ENCODE measurements around the gene ESD. TPM values are rescaled to one million over a fixed set of nuclear protein-coding genes. Genes with fewer than 3 reads are reported as not detected.
"Not testable (repeated sequence)": the region's sequence is repeated elsewhere in the genome, so short reads cannot be mapped to it uniquely, and the experiment has no call there.

ESD gene
- total and polyA plus RNA-seq, 5 experiments from 2014 or later, result 61.2 to 171 (median 143) TPM

GRCh38 chr13:46812301-46812797 lies 15.4 kb upstream of the ESD start:
- DNase-seq, result no peak
- ATAC-seq, result no peak
- Mint-ChIP-seq H3K9me3 (peaks cover 8 to 30% (median 25%) of the 10 kb centered on the region in 9 donors), H3K27me3 (peaks cover 4 to 17% (median 16%) of the 10 kb centered on the region in 5 donors), H3K4me1 (no peaks in the 10 kb centered on the region), H3K4me3 (no peak overlapping the region), H3K27ac (no peak overlapping the region), H3K36me3 (peaks cover 0 to 20% (median 13%) of the 10 kb centered on the region in 3 donors)
- POLR2A ChIA-PET, result no interaction called here

- H3K27me3 Mint-ChIP-seq, result peaks cover 4 to 19% (median 16%) of the 10 kb centered on the region in 5 donors
- no peak overlapping the region for H3K4me3 Mint-ChIP-seq
- ATAC-seq (no peak), DNase-seq (no peak)
- no peaks in the 10 kb centered on the region for H3K4me1 Mint-ChIP-seq
- H3K36me3 Mint-ChIP-seq, result peaks cover 0 to 20% (median 13%) of the 10 kb centered on the region in 3 donors
- POLR2A ChIA-PET, result no interaction called here
- no peak overlapping the region for H3K27ac Mint-ChIP-seq
- peaks cover 8 to 30% (median 25%) of the 10 kb centered on the region in 9 donors for H3K9me3 Mint-ChIP-seq
Measured at GRCh38 chr13:46810440-46810839, 13.5 kb upstream of the ESD start.

- H3K27ac Mint-ChIP-seq, result peak overlapping the region in 1 of 10 donors; percentile 53
- POLR2A ChIA-PET, H3K36me3 Mint-ChIP-seq, DNase-seq, H3K9me3 Mint-ChIP-seq, ATAC-seq, H3K4me3 Mint-ChIP-seq, H3K4me1 Mint-ChIP-seq: not testable (repeated sequence)
- peaks cover 0 to 11% (median 6%) of the 10 kb centered on the region in 5 donors for H3K27me3 Mint-ChIP-seq
Measured at GRCh38 chr13:46804921-46805320, 8.0 kb upstream of the ESD start.

GRCh38 chr13:46804391-46804815 lies 7.4 kb upstream of the ESD start:
- Mint-ChIP-seq H3K4me3 (no peak overlapping the region), H3K9me3 (no peaks in the 10 kb centered on the region), H3K4me1 (peaks cover 0 to 2% (median 0%) of the 10 kb centered on the region in 4 donors), H3K27me3 (peaks cover 0 to 11% (median 5%) of the 10 kb centered on the region in 5 donors), H3K27ac (no peak overlapping the region), H3K36me3 (no peaks in the 10 kb centered on the region)
- DNase-seq (no peak), ATAC-seq (no peak)
- POLR2A ChIA-PET, result no interaction called here

GRCh38 chr13:46803586-46803985 lies 6.6 kb upstream of the ESD start:
- Mint-ChIP-seq H3K27me3 (peaks cover 0 to 11% (median 5%) of the 10 kb centered on the region in 5 donors), H3K4me1 (peaks cover 0 to 2% (median 0%) of the 10 kb centered on the region in 4 donors), H3K4me3 (no peak overlapping the region), H3K9me3 (no peaks in the 10 kb centered on the region), H3K36me3 (no peaks in the 10 kb centered on the region), H3K27ac (no peak overlapping the region)
- no peak for ATAC-seq
- no peak for DNase-seq
- POLR2A ChIA-PET, result no interaction called here

- Mint-ChIP-seq H3K4me1 (peaks cover 3 to 11% (median 10%) of the 10 kb centered on the region in 4 donors), H3K27me3 (peaks cover 0 to 7% (median 0%) of the 10 kb centered on the region in 5 donors), H3K27ac (no peak overlapping the region), H3K4me3 (no peak overlapping the region), H3K9me3 (no peaks in the 10 kb centered on the region), H3K36me3 (no peaks in the 10 kb centered on the region)
- DNase-seq (no peak), ATAC-seq (no peak)
- POLR2A ChIA-PET, result no interaction called here
Measured at GRCh38 chr13:46801858-46802257, 4.9 kb upstream of the ESD start.

- H3K4me3 Mint-ChIP-seq, result peak overlapping the region in 1 of 10 donors; percentile 8
- no peak for DNase-seq
- H3K36me3 Mint-ChIP-seq, result peaks cover 0 to 4% (median 0%) of the 10 kb centered on the region in 3 donors
- no peak for ATAC-seq
- H3K9me3 Mint-ChIP-seq, result no peaks in the 10 kb centered on the region
- H3K27me3 Mint-ChIP-seq, result peaks cover 0 to 3% (median 0%) of the 10 kb centered on the region in 5 donors
- H3K27ac Mint-ChIP-seq, result no peak overlapping the region
- H3K4me1 Mint-ChIP-seq, result peaks cover 12 to 37% (median 32%) of the 10 kb centered on the region in 4 donors
- POLR2A ChIA-PET, result no interaction called here
Measured at GRCh38 chr13:46799139-46799538, 2.2 kb upstream of the ESD start.

- DNase-seq, result peak in 1 of 10 donors; percentile 2
- Mint-ChIP-seq H3K4me3 (peak overlapping the region; percentile 91 to 99 (median 98)), H3K4me1 (peaks cover 14 to 51% (median 41%) of the 10 kb centered on the region in 4 donors), H3K27me3 (no peaks in the 10 kb centered on the region), H3K9me3 (no peaks in the 10 kb centered on the region), H3K36me3 (peaks cover 0 to 7% (median 0%) of the 10 kb centered on the region in 3 donors), H3K27ac (peak overlapping the region; percentile 97 to 99 (median 98))
- POLR2A ChIA-PET, result no interaction called here
- no peak for ATAC-seq
Measured at GRCh38 chr13:46797501-46798237, 708 bp upstream of the ESD start.

- H3K27ac Mint-ChIP-seq, result peak overlapping the region; percentile 97 to 99 (median 98)
- peaks cover 14 to 55% (median 41%) of the 10 kb centered on the region in 4 donors for H3K4me1 Mint-ChIP-seq
- peaks cover 0 to 7% (median 0%) of the 10 kb centered on the region in 3 donors for H3K36me3 Mint-ChIP-seq
- ATAC-seq, result no peak
- POLR2A ChIA-PET, result interaction anchor here (0.9 to 1.2 kb wide), 2 partner anchors 243 to 1736 kb away, joined by 3 read pairs; partner anchors contain the start of genes LRCH1 and RCBTB2
- no peak for DNase-seq
- no peaks in the 10 kb centered on the region for H3K27me3 Mint-ChIP-seq
- H3K4me3 Mint-ChIP-seq, result peak overlapping the region; percentile 91 to 99 (median 98)
- no peaks in the 10 kb centered on the region for H3K9me3 Mint-ChIP-seq
Measured at GRCh38 chr13:46796129-46796514, 839 bp downstream of the ESD start.

GRCh38 chr13:46795321-46795720 lies 1.6 kb downstream of the ESD start:
- Mint-ChIP-seq H3K4me3 (peak overlapping the region in 9 of 10 donors; percentile 21 to 99 (median 98)), H3K36me3 (peaks cover 6 to 15% (median 7%) of the 10 kb centered on the region in 3 donors), H3K9me3 (no peaks in the 10 kb centered on the region), H3K27ac (peak overlapping the region in 4 of 10 donors; percentile 15 to 85 (median 32)), H3K4me1 (peaks cover 19 to 55% (median 47%) of the 10 kb centered on the region in 4 donors), H3K27me3 (no peaks in the 10 kb centered on the region)
- DNase-seq (no peak), ATAC-seq (no peak)
- POLR2A ChIA-PET, result no interaction called here

- no peak overlapping the region for H3K27ac Mint-ChIP-seq
- ATAC-seq, result no peak
Measured at GRCh38 chr13:46783504-46783903, 13.5 kb downstream of the ESD start.

GRCh38 chr13:46782691-46783090 lies 14.3 kb downstream of the ESD start:
- peak overlapping the region in 2 of 10 donors; percentile 22 to 45 for H3K27ac Mint-ChIP-seq
- no peak overlapping the region for H3K4me3 Mint-ChIP-seq
- H3K9me3 Mint-ChIP-seq, result no peaks in the 10 kb centered on the region
- DNase-seq, result no peak
- POLR2A ChIA-PET, result no interaction called here
- H3K36me3 Mint-ChIP-seq, result peaks cover 0 to 83% (median 42%) of the 10 kb centered on the region in 3 donors
- H3K4me1 Mint-ChIP-seq, result peaks cover 0 to 9% (median 7%) of the 10 kb centered on the region in 4 donors
- no peaks in the 10 kb centered on the region for H3K27me3 Mint-ChIP-seq
- no peak for ATAC-seq

More at GRCh38 chr13:46783504-46783903, 13.5 kb downstream of the ESD start:
- POLR2A ChIA-PET, result no interaction called here
- H3K27me3 Mint-ChIP-seq, result no peaks in the 10 kb centered on the region
- no peak overlapping the region for H3K4me3 Mint-ChIP-seq
- H3K36me3 Mint-ChIP-seq, result peaks cover under 1 to 83% (median 41%) of the 10 kb centered on the region in 3 donors
- DNase-seq, result no peak
- H3K4me1 Mint-ChIP-seq, result peaks cover 4 to 17% (median 8%) of the 10 kb centered on the region in 4 donors
- H3K9me3 Mint-ChIP-seq, result no peaks in the 10 kb centered on the region

- ATAC-seq, result no peak
- Mint-ChIP-seq H3K4me3 (no peak overlapping the region), H3K36me3 (peaks cover 0 to 82% (median 45%) of the 10 kb centered on the region in 3 donors)
Measured at GRCh38 chr13:46782066-46782465, 14.9 kb downstream of the ESD start.

More at GRCh38 chr13:46782066-46782465, 14.9 kb downstream of the ESD start:
- POLR2A ChIA-PET, result no interaction called here
- Mint-ChIP-seq H3K9me3 (no peaks in the 10 kb centered on the region), H3K4me1 (peaks cover 0 to 7% (median 5%) of the 10 kb centered on the region in 4 donors), H3K27ac (no peak overlapping the region), H3K27me3 (no peaks in the 10 kb centered on the region)
- no peak for DNase-seq

All from naive thymus-derived CD8-positive, alpha-beta T cell (primary cell).